ENCODE data around the gene CYBRD1.

The CYBRD1 gene

DNA sequence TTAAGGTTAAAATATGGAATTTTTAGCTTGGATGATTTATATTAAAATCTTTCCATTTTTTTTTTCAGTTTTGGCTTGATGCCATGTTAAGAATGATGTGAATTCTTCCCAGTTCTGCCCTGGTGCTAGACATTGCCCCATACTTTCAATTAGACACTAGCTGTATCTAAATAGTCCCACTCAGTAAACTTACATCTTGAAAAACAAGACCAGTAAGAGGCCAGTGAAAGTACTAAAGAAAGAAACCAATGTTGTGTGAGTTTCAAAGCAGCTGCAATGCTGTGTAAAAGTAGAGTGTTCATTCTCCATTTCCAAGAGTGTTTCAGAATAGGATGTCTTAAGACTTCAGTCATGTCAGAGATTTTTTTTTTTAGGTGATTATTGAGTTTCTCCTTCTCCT lies 40.0 kb upstream of the CYBRD1 start:
- Histone ChIP-seq H3K56ac (ENCODE audit: low read length) (no peak overlapping the region), H3K36me3 (ENCODE audit: control insufficient read depth, insufficient read depth, low read length) (no peaks in the 10 kb centered on the region)
- no peak for DNase-seq

DNA sequence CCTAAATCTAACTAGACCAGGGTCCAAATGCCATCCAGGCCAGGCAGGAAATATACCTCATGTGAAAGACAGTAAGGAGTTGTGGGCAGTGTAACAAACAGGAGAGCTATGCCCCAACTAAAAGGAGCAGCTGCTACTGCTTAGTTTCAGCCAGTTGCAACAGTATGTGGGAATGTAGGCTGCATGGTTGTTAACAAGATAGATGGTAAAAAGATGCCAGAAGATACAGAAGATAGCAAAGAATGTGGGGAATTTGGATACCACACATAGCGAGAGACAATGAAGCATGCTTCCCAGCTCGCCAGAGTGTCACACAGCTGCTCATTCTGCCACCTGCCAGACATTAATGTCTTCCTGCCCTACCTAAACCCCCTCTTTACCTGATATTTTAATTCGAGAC lies 39.4 kb upstream of the CYBRD1 start:
- Histone ChIP-seq H3K4ac (ENCODE audit: low read depth, low read length) (no peak overlapping the region), H3K4me2 (ENCODE audit: low read length) (no peak overlapping the region), H3K79me1 (ENCODE audit: low read length) (no peaks in the 10 kb centered on the region), H3K79me2 (ENCODE audit: control insufficient read depth, insufficient read depth, low read length) (no peaks in the 10 kb centered on the region), H3K23ac (ENCODE audit: low read length) (no peak overlapping the region), H2BK15ac (replicated peaks; ENCODE audit: low read depth) (no peak overlapping the region), H3K4me1 (ENCODE audit: control insufficient read depth, low read depth, low read length) (peaks cover 5% of the 10 kb centered on the region), H4K5ac (ENCODE audit: low read length) (no peak overlapping the region), H3K27me3 (ENCODE audit: insufficient read depth, low read length, poor library complexity) (no peaks in the 10 kb centered on the region), H3K56ac (ENCODE audit: low read length) (peak overlapping the region; percentile 44), H3K18ac (ENCODE audit: low read length) (no peak overlapping the region), H4K8ac (ENCODE audit: low read depth, low read length) (no peak overlapping the region), H2AK5ac (ENCODE audit: low read length) (no peak overlapping the region), H3K9ac (ENCODE audit: low read length) (no peak overlapping the region), H2BK120ac (ENCODE audit: low read depth, low read length) (no peak overlapping the region), H3K27ac (ENCODE audit: low read depth, low read length) (peak overlapping the region; percentile 63), H3K36me3 (ENCODE audit: control insufficient read depth, insufficient read depth, low read length) (no peaks in the 10 kb centered on the region), H2BK5ac (ENCODE audit: low read length) (no peak overlapping the region), H3K4me3 (ENCODE audit: low read length) (no peak overlapping the region)
- DNase-seq: peak; percentile 96
- no CpG with 5 or more reads among the region's 3 CpGs for whole genome bisulfite sequencing (ENCODE audit: extremely low coverage, insufficient coverage, low lambda C conversion rate)

More for the DNA sequence above, 40.0 kb upstream of the CYBRD1 start:
- no peak overlapping the region for H3K9ac ChIP-seq (ENCODE audit: low read length)
- H3K18ac ChIP-seq (ENCODE audit: low read length): no peak overlapping the region
- no peak overlapping the region for H4K8ac ChIP-seq (ENCODE audit: low read depth, low read length)
- H3K79me1 ChIP-seq (ENCODE audit: low read length): no peaks in the 10 kb centered on the region
- H3K79me2 ChIP-seq (ENCODE audit: control insufficient read depth, insufficient read depth, low read length): no peaks in the 10 kb centered on the region
- H4K5ac ChIP-seq (ENCODE audit: low read length): no peak overlapping the region
- H2BK15ac ChIP-seq (replicated peaks; ENCODE audit: low read depth): no peak overlapping the region
- no peak overlapping the region for H3K23ac ChIP-seq (ENCODE audit: low read length)
- H3K4me2 ChIP-seq (ENCODE audit: low read length): no peak overlapping the region
- H3K27me3 ChIP-seq (ENCODE audit: insufficient read depth, low read length, poor library complexity): no peaks in the 10 kb centered on the region
- H2BK5ac ChIP-seq (ENCODE audit: low read length): no peak overlapping the region
- H2BK120ac ChIP-seq (ENCODE audit: low read depth, low read length): no peak overlapping the region
- H3K4ac ChIP-seq (ENCODE audit: low read depth, low read length): no peak overlapping the region
- H3K4me3 ChIP-seq (ENCODE audit: low read length): no peak overlapping the region
- H3K27ac ChIP-seq (ENCODE audit: low read depth, low read length): no peak overlapping the region
- H2AK5ac ChIP-seq (ENCODE audit: low read length): no peak overlapping the region
- H3K4me1 ChIP-seq (ENCODE audit: control insufficient read depth, low read depth, low read length): peaks cover 5% of the 10 kb centered on the region

DNA sequence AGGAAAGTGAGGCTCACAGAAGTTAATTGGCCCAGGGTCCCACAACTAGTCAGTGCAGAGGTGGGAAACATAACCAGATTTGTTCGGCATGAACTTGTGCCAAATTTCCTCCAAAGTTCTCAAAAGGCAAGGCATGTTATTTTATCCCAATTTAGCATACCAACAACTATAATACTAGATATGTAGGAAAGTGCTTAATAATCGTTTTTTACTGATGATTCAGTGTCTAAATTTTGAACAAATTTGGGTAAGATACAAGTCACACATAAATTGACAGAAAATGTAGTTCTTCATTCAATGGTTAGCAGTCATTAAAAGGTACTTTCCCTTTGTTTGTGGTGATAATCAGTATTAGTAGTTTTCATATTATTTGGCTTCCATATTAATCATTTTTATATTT lies 38.5 kb upstream of the CYBRD1 start:
- no peaks in the 10 kb centered on the region for H3K36me3 ChIP-seq (ENCODE audit: control insufficient read depth, insufficient read depth, low read length)
- WGBS (ENCODE audit: extremely low coverage, insufficient coverage, low lambda C conversion rate): no CpG with 5 or more reads among the region's 2 CpGs
- H2BK5ac ChIP-seq (ENCODE audit: low read length): no peak overlapping the region

DNA sequence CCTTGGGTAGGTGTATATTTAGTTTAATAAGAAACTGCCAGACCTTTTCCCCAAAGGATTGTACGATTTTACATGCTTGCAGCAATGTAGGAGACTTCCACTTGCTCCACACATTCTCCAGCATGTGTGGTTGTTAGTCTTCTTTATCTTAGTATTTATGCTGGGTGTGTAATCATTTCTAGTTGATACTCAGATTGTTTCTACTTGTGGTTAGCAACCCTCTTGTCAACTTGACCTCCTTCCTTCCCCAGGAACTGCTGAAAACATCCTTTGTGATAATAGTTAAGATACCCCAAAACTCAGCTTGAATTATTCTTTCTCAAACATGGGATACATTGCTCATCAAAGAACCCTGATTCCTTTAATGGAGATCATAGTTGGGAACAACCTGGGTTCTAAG lies 37.2 kb upstream of the CYBRD1 start:
- H2BK120ac ChIP-seq (ENCODE audit: low read depth, low read length): no peak overlapping the region
- H3K4me2 ChIP-seq (ENCODE audit: low read length): no peak overlapping the region
- H3K27me3 ChIP-seq (ENCODE audit: insufficient read depth, low read length, poor library complexity): no peaks in the 10 kb centered on the region
- no peak overlapping the region for H4K5ac ChIP-seq (ENCODE audit: low read length)
- no CpG with 5 or more reads among the region's 1 CpG for WGBS (ENCODE audit: extremely low coverage, insufficient coverage, low lambda C conversion rate)
- no peak for DNase-seq
- H2BK5ac ChIP-seq (ENCODE audit: low read length): no peak overlapping the region
- H3K56ac ChIP-seq (ENCODE audit: low read length): no peak overlapping the region
- no peak overlapping the region for H3K4ac ChIP-seq (ENCODE audit: low read depth, low read length)
- no peak overlapping the region for H2AK5ac ChIP-seq (ENCODE audit: low read length)
- no peaks in the 10 kb centered on the region for H3K79me1 ChIP-seq (ENCODE audit: low read length)
- H3K27ac ChIP-seq (ENCODE audit: low read depth, low read length): no peak overlapping the region
- no peak overlapping the region for H3K4me3 ChIP-seq (ENCODE audit: low read length)
- H3K79me2 ChIP-seq (ENCODE audit: control insufficient read depth, insufficient read depth, low read length): no peaks in the 10 kb centered on the region
- H3K36me3 ChIP-seq (ENCODE audit: control insufficient read depth, insufficient read depth, low read length): no peaks in the 10 kb centered on the region
- H3K4me1 ChIP-seq (ENCODE audit: control insufficient read depth, low read depth, low read length): peaks cover 5% of the 10 kb centered on the region
- no peak overlapping the region for H3K23ac ChIP-seq (ENCODE audit: low read length)
- H3K18ac ChIP-seq (ENCODE audit: low read length): no peak overlapping the region
- no peak overlapping the region for H2BK15ac ChIP-seq (replicated peaks; ENCODE audit: low read depth)
- no peak overlapping the region for H4K8ac ChIP-seq (ENCODE audit: low read depth, low read length)
- H3K9ac ChIP-seq (ENCODE audit: low read length): no peak overlapping the region

More for the DNA sequence above, 38.5 kb upstream of the CYBRD1 start:
- Histone ChIP-seq H3K9ac (ENCODE audit: low read length) (no peak overlapping the region), H3K4ac (ENCODE audit: low read depth, low read length) (no peak overlapping the region), H3K79me2 (ENCODE audit: control insufficient read depth, insufficient read depth, low read length) (no peaks in the 10 kb centered on the region), H3K79me1 (ENCODE audit: low read length) (no peaks in the 10 kb centered on the region), H3K56ac (ENCODE audit: low read length) (no peak overlapping the region), H2BK15ac (replicated peaks; ENCODE audit: low read depth) (no peak overlapping the region), H3K18ac (ENCODE audit: low read length) (no peak overlapping the region), H4K5ac (ENCODE audit: low read length) (no peak overlapping the region), H3K27ac (ENCODE audit: low read depth, low read length) (no peak overlapping the region), H4K8ac (ENCODE audit: low read depth, low read length) (no peak overlapping the region), H2BK120ac (ENCODE audit: low read depth, low read length) (no peak overlapping the region), H3K4me3 (ENCODE audit: low read length) (no peak overlapping the region), H3K27me3 (ENCODE audit: insufficient read depth, low read length, poor library complexity) (no peaks in the 10 kb centered on the region), H3K4me2 (ENCODE audit: low read length) (no peak overlapping the region), H3K4me1 (ENCODE audit: control insufficient read depth, low read depth, low read length) (peaks cover 5% of the 10 kb centered on the region), H2AK5ac (ENCODE audit: low read length) (no peak overlapping the region), H3K23ac (ENCODE audit: low read length) (no peak overlapping the region)
- no peak for DNase-seq

DNA sequence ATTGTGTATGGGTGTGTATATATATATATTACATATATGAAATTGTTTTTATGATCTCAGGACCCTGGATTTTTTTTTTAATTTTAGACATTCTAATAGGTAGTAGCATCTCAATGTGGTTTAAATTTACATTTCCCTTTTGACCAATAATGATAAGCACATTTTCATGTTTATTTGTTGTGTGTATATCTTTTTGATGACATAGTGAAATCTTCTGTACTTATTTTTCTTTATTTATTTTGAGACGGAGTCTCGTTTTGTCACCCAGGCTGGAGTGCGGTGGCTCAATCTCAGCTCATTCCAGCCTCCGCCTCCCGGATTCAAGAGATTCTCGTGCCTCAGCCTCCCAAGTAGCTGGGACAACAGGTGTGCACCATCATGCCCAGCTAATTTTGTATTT lies 35.1 kb upstream of the CYBRD1 start:
- Histone ChIP-seq H3K23ac (ENCODE audit: low read length) (no peak overlapping the region), H2BK120ac (ENCODE audit: low read depth, low read length) (no peak overlapping the region), H3K56ac (ENCODE audit: low read length) (no peak overlapping the region), H3K79me2 (ENCODE audit: control insufficient read depth, insufficient read depth, low read length) (no peaks in the 10 kb centered on the region), H3K4me2 (ENCODE audit: low read length) (no peak overlapping the region), H3K4me1 (ENCODE audit: control insufficient read depth, low read depth, low read length) (peaks cover 5% of the 10 kb centered on the region), H3K36me3 (ENCODE audit: control insufficient read depth, insufficient read depth, low read length) (no peaks in the 10 kb centered on the region), H3K4ac (ENCODE audit: low read depth, low read length) (no peak overlapping the region), H3K27ac (ENCODE audit: low read depth, low read length) (no peak overlapping the region), H3K4me3 (ENCODE audit: low read length) (no peak overlapping the region), H2BK15ac (replicated peaks; ENCODE audit: low read depth) (no peak overlapping the region), H2AK5ac (ENCODE audit: low read length) (no peak overlapping the region), H3K18ac (ENCODE audit: low read length) (no peak overlapping the region), H2BK5ac (ENCODE audit: low read length) (no peak overlapping the region), H4K8ac (ENCODE audit: low read depth, low read length) (no peak overlapping the region), H4K5ac (ENCODE audit: low read length) (no peak overlapping the region), H3K9ac (ENCODE audit: low read length) (no peak overlapping the region), H3K79me1 (ENCODE audit: low read length) (no peaks in the 10 kb centered on the region), H3K27me3 (ENCODE audit: insufficient read depth, low read length, poor library complexity) (no peaks in the 10 kb centered on the region)
- DNase-seq: no peak
- no CpG with 5 or more reads among the region's 6 CpGs for WGBS (ENCODE audit: extremely low coverage, insufficient coverage, low lambda C conversion rate)

DNA sequence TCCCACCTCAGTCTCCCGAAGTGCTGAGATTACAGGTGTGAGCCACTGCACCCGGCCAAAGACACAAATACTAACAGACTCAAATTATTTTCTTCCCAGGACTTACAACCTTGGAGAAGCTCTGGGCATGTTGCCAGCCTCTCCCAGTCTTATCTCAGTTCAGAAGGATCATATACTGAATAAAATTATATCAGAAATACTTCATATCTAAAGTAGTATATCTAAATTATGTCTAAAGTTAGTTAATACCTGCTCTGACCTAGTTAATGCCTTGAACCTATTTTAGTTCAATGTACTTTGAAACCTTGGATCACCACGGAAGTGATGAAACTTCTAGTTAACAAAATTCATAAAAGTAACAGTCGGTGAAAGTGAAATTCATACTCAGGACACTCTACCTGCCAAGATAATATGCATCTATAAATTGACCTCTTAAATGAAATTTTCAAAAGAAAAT lies 34.4 kb upstream of the CYBRD1 start:
- Histone ChIP-seq H3K4me1 (ENCODE audit: control insufficient read depth, low read depth, low read length) (peaks cover under 1% of the 10 kb centered on the region), H3K4me3 (ENCODE audit: low read length) (no peak overlapping the region), H2AK5ac (ENCODE audit: low read length) (no peak overlapping the region), H2BK15ac (replicated peaks; ENCODE audit: low read depth) (no peak overlapping the region), H2BK5ac (ENCODE audit: low read length) (no peak overlapping the region), H3K27me3 (ENCODE audit: insufficient read depth, low read length, poor library complexity) (no peaks in the 10 kb centered on the region), H3K18ac (ENCODE audit: low read length) (no peak overlapping the region), H3K4ac (ENCODE audit: low read depth, low read length) (no peak overlapping the region), H4K8ac (ENCODE audit: low read depth, low read length) (no peak overlapping the region), H3K36me3 (ENCODE audit: control insufficient read depth, insufficient read depth, low read length) (no peaks in the 10 kb centered on the region), H3K56ac (ENCODE audit: low read length) (no peak overlapping the region), H2BK120ac (ENCODE audit: low read depth, low read length) (no peak overlapping the region), H3K23ac (ENCODE audit: low read length) (no peak overlapping the region), H4K5ac (ENCODE audit: low read length) (no peak overlapping the region), H3K9ac (ENCODE audit: low read length) (no peak overlapping the region), H3K27ac (ENCODE audit: low read depth, low read length) (no peak overlapping the region), H3K79me1 (ENCODE audit: low read length) (no peaks in the 10 kb centered on the region), H3K4me2 (ENCODE audit: low read length) (no peak overlapping the region), H3K79me2 (ENCODE audit: control insufficient read depth, insufficient read depth, low read length) (no peaks in the 10 kb centered on the region)
- WGBS (ENCODE audit: extremely low coverage, insufficient coverage, low lambda C conversion rate): no CpG with 5 or more reads among the region's 4 CpGs
- DNase-seq: no peak
